ENCODE measurements around the gene CREB5. TPM values are rescaled to one million over a fixed set of nuclear protein-coding genes. Genes with fewer than 3 reads are reported as not detected.

The CREB5 gene
- total RNA-seq, 1 experiment from 2014 or later, result 0.49 TPM

DNA sequence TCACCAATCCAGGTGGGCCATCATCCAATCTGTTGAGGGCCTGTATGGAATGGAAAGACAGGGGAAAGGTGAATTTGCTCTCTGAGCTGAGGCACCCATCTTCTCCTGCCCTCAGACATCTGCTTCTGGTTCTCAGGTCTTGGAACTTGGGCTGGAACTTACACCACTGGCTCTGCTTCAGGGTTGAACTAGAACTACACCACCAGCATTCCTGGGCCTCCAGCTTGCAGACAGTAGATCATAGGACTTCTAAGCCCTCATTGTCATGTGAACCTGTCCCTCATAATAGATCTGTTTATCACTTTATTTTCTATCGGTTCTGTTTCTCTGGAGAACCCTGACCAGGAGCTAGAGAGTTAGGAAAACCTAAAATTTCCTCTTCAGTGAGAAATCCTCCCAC is 233.5 kb downstream of the CREB5 start:
- DNase-seq (ENCODE audit: low read depth, low spot score) (no peak), ATAC-seq (no peak)
- POLR2A ChIA-PET, result no interaction called here
- BruUV-seq (replicated peaks), result no TSS peak
- TF ChIP-seq SP1 (IDR thresholded peaks at IDR 0.05; ENCODE audit: low read depth) (no peak), CBX3 (IDR thresholded peaks at IDR 0.05; ENCODE audit: low read depth) (no peak), JUND (IDR thresholded peaks at IDR 0.05) (no peak), ATF3 (IDR thresholded peaks at IDR 0.05) (no peak), ZFX (IDR thresholded peaks at IDR 0.05) (no peak), SIN3A (IDR thresholded peaks at IDR 0.05; ENCODE audit: low read depth) (no peak), ZNF274 (IDR thresholded peaks at IDR 0.05; ENCODE audit: low read depth, low read length) (no peak), POLR2AphosphoS5 (IDR thresholded peaks at IDR 0.05; ENCODE audit: low read depth, low read length) (no peak), REST (IDR thresholded peaks at IDR 0.05; ENCODE audit: low read depth) (no peak), ELF1 (IDR thresholded peaks at IDR 0.05; ENCODE audit: borderline replicate concordance, low read depth) (no peak), POLR2A (IDR thresholded peaks at IDR 0.05; ENCODE audit: borderline replicate concordance, extremely low read depth, insufficient read depth, insufficient read length) (no peak), EZH2 (IDR thresholded peaks at IDR 0.05) (no peak), YY1 (IDR thresholded peaks at IDR 0.05; ENCODE audit: extremely low read depth, insufficient replicate concordance, low read depth, low read length) (no peak), TCF7L2 (IDR thresholded peaks at IDR 0.05; ENCODE audit: borderline replicate concordance, extremely low read depth, insufficient read depth, insufficient read length) (no peak), CEBPB (IDR thresholded peaks at IDR 0.05; ENCODE audit: low read depth) (no peak), FOSL1 (IDR thresholded peaks at IDR 0.05; ENCODE audit: low read depth) (no peak), RAD21 (IDR thresholded peaks at IDR 0.05; ENCODE audit: low read depth) (no peak)
- TF ChIP-seq, protein P1, sequence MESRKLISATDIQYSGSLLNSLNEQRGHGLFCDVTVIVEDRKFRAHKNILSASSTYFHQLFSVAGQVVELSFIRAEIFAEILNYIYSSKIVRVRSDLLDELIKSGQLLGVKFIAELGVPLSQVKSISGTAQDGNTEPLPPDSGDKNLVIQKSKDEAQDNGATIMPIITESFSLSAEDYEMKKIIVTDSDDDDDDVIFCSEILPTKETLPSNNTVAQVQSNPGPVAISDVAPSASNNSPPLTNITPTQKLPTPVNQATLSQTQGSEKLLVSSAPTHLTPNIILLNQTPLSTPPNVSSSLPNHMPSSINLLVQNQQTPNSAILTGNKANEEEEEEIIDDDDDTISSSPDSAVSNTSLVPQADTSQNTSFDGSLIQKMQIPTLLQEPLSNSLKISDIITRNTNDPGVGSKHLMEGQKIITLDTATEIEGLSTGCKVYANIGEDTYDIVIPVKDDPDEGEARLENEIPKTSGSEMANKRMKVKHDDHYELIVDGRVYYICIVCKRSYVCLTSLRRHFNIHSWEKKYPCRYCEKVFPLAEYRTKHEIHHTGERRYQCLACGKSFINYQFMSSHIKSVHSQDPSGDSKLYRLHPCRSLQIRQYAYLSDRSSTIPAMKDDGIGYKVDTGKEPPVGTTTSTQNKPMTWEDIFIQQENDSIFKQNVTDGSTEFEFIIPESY (IDR thresholded peaks at IDR 0.05; ENCODE audit: extremely low read depth, insufficient replicate concordance, low read length), result no peak
- TF ChIP-seq, protein P2, sequence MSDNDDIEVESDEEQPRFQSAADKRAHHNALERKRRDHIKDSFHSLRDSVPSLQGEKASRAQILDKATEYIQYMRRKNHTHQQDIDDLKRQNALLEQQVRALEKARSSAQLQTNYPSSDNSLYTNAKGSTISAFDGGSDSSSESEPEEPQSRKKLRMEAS (IDR thresholded peaks at IDR 0.05), result no peak
- no peaks in the 10 kb centered on the region for H3K36me3 ChIP-seq (ENCODE audit: control insufficient read depth in 1 of 2, insufficient read depth in 2 of 2, low read length in 2 of 2)
- CTCF ChIA-PET, result no interaction called here
- no peak overlapping the region for H3K4me2 ChIP-seq (ENCODE audit: low read length)
- no peaks in the 10 kb centered on the region for H3K79me2 ChIP-seq (ENCODE audit: insufficient read depth, low read length)
- no peaks in the 10 kb centered on the region for H3K9me2 ChIP-seq (ENCODE audit: insufficient read depth)
- RAD21 ChIA-PET (ENCODE audit: low non-redundant PET in 1 of 2, low total read pairs in 2 of 2, uncharacterized antibody in 2 of 2, unreplicated experiment in 2 of 2), result no interaction called here
- H3K9me3 ChIP-seq (ENCODE audit: control insufficient read depth in 1 of 2, insufficient read depth in 1 of 2, low read depth in 1 of 2, low read length in 2 of 2), result no peaks in the 10 kb centered on the region
- H3K4me3 ChIP-seq (replicated peaks in 1 of 2; ENCODE audit: low read depth in 1 of 2, low read length in 2 of 2), result no peak overlapping the region
- H3K4me1 ChIP-seq (ENCODE audit: control insufficient read depth in 1 of 2, insufficient read depth in 2 of 2, low read length in 2 of 2), result no peaks in the 10 kb centered on the region
- no peak overlapping the region for H3K27ac ChIP-seq (ENCODE audit: low read depth, low read length)
- no peak overlapping the region for H2AFZ ChIP-seq (ENCODE audit: low read depth, low read length, poor library complexity, severe bottlenecking)
- H3K9ac ChIP-seq (ENCODE audit: low read length), result no peak overlapping the region
- intact Hi-C loops (cut with micrococcal nuclease), result no loop called here
- H3K27me3 ChIP-seq (ENCODE audit: insufficient read depth, low read length), result peaks cover 19% of the 10 kb centered on the region; the same call in 1 of the 2 replicates
- H4K20me1 ChIP-seq (ENCODE audit: insufficient read depth), result no peaks in the 10 kb centered on the region
